ENCODE measurements around the gene PALB2.

The PALB2 gene

GRCh38 chr16:23577493-23577892 lies 63.6 kb downstream of the PALB2 start:
- H3K27me3 ChIP-seq (ENCODE audit: control insufficient read depth, insufficient read depth, low read length) = no peaks in the 10 kb centered on the region
- no peak overlapping the region for H3K9ac ChIP-seq (ENCODE audit: low read depth, low read length)
- H3K4me2 ChIP-seq (ENCODE audit: low read length) = no peak overlapping the region
- H3K4me1 ChIP-seq (ENCODE audit: control insufficient read depth, insufficient read depth, low read length) = no peaks in the 10 kb centered on the region
- peaks cover 58% of the 10 kb centered on the region for H3K36me3 ChIP-seq (ENCODE audit: insufficient read depth, low read length)
- no peaks in the 10 kb centered on the region for H3K9me3 ChIP-seq (replicated peaks; ENCODE audit: low read length)
- H3K4me3 ChIP-seq (ENCODE audit: low read length) = no peak overlapping the region

- no peaks in the 10 kb centered on the region for H3K4me1 ChIP-seq (ENCODE audit: control insufficient read depth, insufficient read depth, low read length)
- no peaks in the 10 kb centered on the region for H3K9me3 ChIP-seq (replicated peaks; ENCODE audit: low read length)
- no peak overlapping the region for H3K4me3 ChIP-seq (ENCODE audit: low read length)
- no peaks in the 10 kb centered on the region for H3K27me3 ChIP-seq (ENCODE audit: control insufficient read depth, insufficient read depth, low read length)
- H3K4me2 ChIP-seq (ENCODE audit: low read length) = no peak overlapping the region
- peaks cover 61% of the 10 kb centered on the region for H3K36me3 ChIP-seq (ENCODE audit: insufficient read depth, low read length)
- no peak overlapping the region for H3K9ac ChIP-seq (ENCODE audit: low read depth, low read length)
Measured at GRCh38 chr16:23575834-23576233, 65.3 kb downstream of the PALB2 start.

GRCh38 chr16:23573817-23574216 lies 67.3 kb downstream of the PALB2 start:
- Histone ChIP-seq H3K27me3 (ENCODE audit: control insufficient read depth, insufficient read depth, low read length) (no peaks in the 10 kb centered on the region), H3K9me3 (replicated peaks; ENCODE audit: low read length) (no peaks in the 10 kb centered on the region), H3K36me3 (ENCODE audit: insufficient read depth, low read length) (peaks cover 63% of the 10 kb centered on the region), H3K4me2 (ENCODE audit: low read length) (no peak overlapping the region), H3K4me3 (ENCODE audit: low read length) (no peak overlapping the region), H3K9ac (ENCODE audit: low read depth, low read length) (no peak overlapping the region), H3K4me1 (ENCODE audit: control insufficient read depth, insufficient read depth, low read length) (no peaks in the 10 kb centered on the region)

GRCh38 chr16:23572394-23572793 lies 68.7 kb downstream of the PALB2 start:
- Histone ChIP-seq H3K9me3 (replicated peaks; ENCODE audit: low read length) (no peaks in the 10 kb centered on the region), H3K27me3 (ENCODE audit: control insufficient read depth, insufficient read depth, low read length) (no peaks in the 10 kb centered on the region), H3K9ac (ENCODE audit: low read depth, low read length) (no peak overlapping the region), H3K4me1 (ENCODE audit: control insufficient read depth, insufficient read depth, low read length) (no peaks in the 10 kb centered on the region), H3K36me3 (ENCODE audit: insufficient read depth, low read length) (peaks cover 70% of the 10 kb centered on the region), H3K4me3 (ENCODE audit: low read length) (no peak overlapping the region), H3K4me2 (ENCODE audit: low read length) (no peak overlapping the region)

- Histone ChIP-seq H3K9me3 (replicated peaks; ENCODE audit: low read length) (no peaks in the 10 kb centered on the region), H3K9ac (ENCODE audit: low read depth, low read length) (no peak overlapping the region), H3K4me3 (ENCODE audit: low read length) (no peak overlapping the region), H3K36me3 (ENCODE audit: insufficient read depth, low read length) (peaks cover 75% of the 10 kb centered on the region), H3K4me2 (ENCODE audit: low read length) (no peak overlapping the region), H3K27me3 (ENCODE audit: control insufficient read depth, insufficient read depth, low read length) (no peaks in the 10 kb centered on the region), H3K4me1 (ENCODE audit: control insufficient read depth, insufficient read depth, low read length) (no peaks in the 10 kb centered on the region)
Measured at GRCh38 chr16:23571895-23572294, 69.2 kb downstream of the PALB2 start.

- no peaks in the 10 kb centered on the region for H3K4me1 ChIP-seq (ENCODE audit: control insufficient read depth, insufficient read depth, low read length)
- no peak overlapping the region for H3K9ac ChIP-seq (ENCODE audit: low read depth, low read length)
- no peak overlapping the region for H3K4me3 ChIP-seq (ENCODE audit: low read length)
- H3K36me3 ChIP-seq (ENCODE audit: insufficient read depth, low read length) = peaks cover 76% of the 10 kb centered on the region
- H3K9me3 ChIP-seq (replicated peaks; ENCODE audit: low read length) = no peaks in the 10 kb centered on the region
- no peak overlapping the region for H3K4me2 ChIP-seq (ENCODE audit: low read length)
- no peaks in the 10 kb centered on the region for H3K27me3 ChIP-seq (ENCODE audit: control insufficient read depth, insufficient read depth, low read length)
Measured at GRCh38 chr16:23570992-23571632, 70.0 kb downstream of the PALB2 start.

GRCh38 chr16:23567602-23568001 lies 73.5 kb downstream of the PALB2 start:
- Histone ChIP-seq H3K4me1 (ENCODE audit: control insufficient read depth, insufficient read depth, low read length) (no peaks in the 10 kb centered on the region), H3K27me3 (ENCODE audit: control insufficient read depth, insufficient read depth, low read length) (no peaks in the 10 kb centered on the region), H3K36me3 (ENCODE audit: insufficient read depth, low read length) (peaks cover 79% of the 10 kb centered on the region), H3K9ac (ENCODE audit: low read depth, low read length) (no peak overlapping the region), H3K9me3 (replicated peaks; ENCODE audit: low read length) (no peaks in the 10 kb centered on the region), H3K4me2 (ENCODE audit: low read length) (no peak overlapping the region), H3K4me3 (ENCODE audit: low read length) (no peak overlapping the region)

GRCh38 chr16:23566724-23567123 lies 74.4 kb downstream of the PALB2 start:
- Histone ChIP-seq H3K4me1 (ENCODE audit: control insufficient read depth, insufficient read depth, low read length) (no peaks in the 10 kb centered on the region), H3K4me2 (ENCODE audit: low read length) (no peak overlapping the region), H3K27me3 (ENCODE audit: control insufficient read depth, insufficient read depth, low read length) (no peaks in the 10 kb centered on the region), H3K9ac (ENCODE audit: low read depth, low read length) (no peak overlapping the region), H3K4me3 (ENCODE audit: low read length) (no peak overlapping the region), H3K9me3 (replicated peaks; ENCODE audit: low read length) (no peaks in the 10 kb centered on the region), H3K36me3 (ENCODE audit: insufficient read depth, low read length) (peaks cover 80% of the 10 kb centered on the region)

GRCh38 chr16:23564575-23565363 lies 76.3 kb downstream of the PALB2 start:
- no peaks in the 10 kb centered on the region for H3K27me3 ChIP-seq (ENCODE audit: control insufficient read depth, insufficient read depth, low read length)
- no peak overlapping the region for H3K9ac ChIP-seq (ENCODE audit: low read depth, low read length)
- peaks cover 4% of the 10 kb centered on the region for H3K4me1 ChIP-seq (ENCODE audit: control insufficient read depth, insufficient read depth, low read length)
- H3K4me3 ChIP-seq (ENCODE audit: low read length) = no peak overlapping the region
- H3K9me3 ChIP-seq (replicated peaks; ENCODE audit: low read length) = no peaks in the 10 kb centered on the region
- peaks cover 80% of the 10 kb centered on the region for H3K36me3 ChIP-seq (ENCODE audit: insufficient read depth, low read length)
- H3K4me2 ChIP-seq (ENCODE audit: low read length) = no peak overlapping the region

GRCh38 chr16:23563186-23563585 lies 77.9 kb downstream of the PALB2 start:
- H3K4me2 ChIP-seq (ENCODE audit: low read length) = no peak overlapping the region
- no peak overlapping the region for H3K4me3 ChIP-seq (ENCODE audit: low read length)
- H3K4me1 ChIP-seq (ENCODE audit: control insufficient read depth, insufficient read depth, low read length) = peaks cover 11% of the 10 kb centered on the region
- no peaks in the 10 kb centered on the region for H3K9me3 ChIP-seq (replicated peaks; ENCODE audit: low read length)
- no peaks in the 10 kb centered on the region for H3K27me3 ChIP-seq (ENCODE audit: control insufficient read depth, insufficient read depth, low read length)
- H3K36me3 ChIP-seq (ENCODE audit: insufficient read depth, low read length) = peaks cover 81% of the 10 kb centered on the region
- H3K9ac ChIP-seq (ENCODE audit: low read depth, low read length) = no peak overlapping the region

GRCh38 chr16:23562505-23562904 lies 78.6 kb downstream of the PALB2 start:
- Histone ChIP-seq H3K9ac (ENCODE audit: low read depth, low read length) (no peak overlapping the region), H3K9me3 (replicated peaks; ENCODE audit: low read length) (no peaks in the 10 kb centered on the region), H3K36me3 (ENCODE audit: insufficient read depth, low read length) (peaks cover 76% of the 10 kb centered on the region), H3K27me3 (ENCODE audit: control insufficient read depth, insufficient read depth, low read length) (no peaks in the 10 kb centered on the region), H3K4me1 (ENCODE audit: control insufficient read depth, insufficient read depth, low read length) (peaks cover 11% of the 10 kb centered on the region), H3K4me3 (ENCODE audit: low read length) (no peak overlapping the region), H3K4me2 (ENCODE audit: low read length) (no peak overlapping the region)

GRCh38 chr16:23561586-23561985 lies 79.5 kb downstream of the PALB2 start:
- Histone ChIP-seq H3K4me2 (ENCODE audit: low read length) (no peak overlapping the region), H3K27me3 (ENCODE audit: control insufficient read depth, insufficient read depth, low read length) (no peaks in the 10 kb centered on the region), H3K4me3 (ENCODE audit: low read length) (no peak overlapping the region), H3K9ac (ENCODE audit: low read depth, low read length) (no peak overlapping the region), H3K4me1 (ENCODE audit: control insufficient read depth, insufficient read depth, low read length) (peaks cover 14% of the 10 kb centered on the region), H3K9me3 (replicated peaks; ENCODE audit: low read length) (no peaks in the 10 kb centered on the region), H3K36me3 (ENCODE audit: insufficient read depth, low read length) (peaks cover 66% of the 10 kb centered on the region)

All from skeletal muscle satellite cell (primary cell).